ENCODE measurements around the gene RABIF.
"Not testable (repeated sequence)": the region's sequence is repeated elsewhere in the genome, so short reads cannot be mapped to it uniquely, and the experiment has no call there.

DNA sequence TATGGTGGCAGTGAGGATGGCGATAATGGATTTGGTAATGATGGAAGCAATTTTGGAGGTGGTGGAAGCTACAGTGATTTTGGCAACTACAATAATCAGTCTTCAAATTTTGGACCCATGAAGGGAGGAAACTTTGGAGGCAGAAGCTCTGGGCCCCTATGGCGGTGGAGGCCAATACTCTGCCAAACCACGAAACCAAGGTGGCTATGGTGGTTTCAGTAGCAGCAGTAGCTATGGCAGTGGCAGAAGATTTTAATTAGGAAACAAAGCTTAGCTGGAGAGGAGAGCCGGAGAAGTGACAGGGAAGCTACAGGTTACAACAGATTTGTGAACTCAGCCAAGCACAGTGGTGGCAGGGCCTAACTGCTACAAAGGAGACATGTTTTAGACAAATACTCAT is 23.5 kb upstream of the RABIF start:
- not testable (repeated sequence) for TF ChIP-seq FOXA1 (IDR thresholded peaks at IDR 0.05); SUZ12 (IDR thresholded peaks at IDR 0.05); FOXK2 (IDR thresholded peaks at IDR 0.05); SP1 (IDR thresholded peaks at IDR 0.05); FOXM1 (IDR thresholded peaks at IDR 0.05; ENCODE audit: borderline replicate concordance); ZNF384 (IDR thresholded peaks at IDR 0.05); NFRKB (IDR thresholded peaks at IDR 0.05); BHLHE40 (IDR thresholded peaks at IDR 0.05; ENCODE audit: borderline replicate concordance); HDGF (IDR thresholded peaks at IDR 0.05; ENCODE audit: borderline replicate concordance); L3MBTL2 (conservative IDR thresholded peaks at IDR 0.05); ARNT (IDR thresholded peaks at IDR 0.05)
